SK-N-MC (cell line): ENCODE data around the gene CPXM2.

Experiments
- EZH2 ChIP-seq: fragments of 200-600 bp; sonication (generic); IDR thresholded peaks from one replicate; pipeline ENCODE4 v1.6.1; 2017; ENCODE audit warnings: antibody characterized with exemption
- FOXP2 ChIP-seq: optimal IDR thresholded peaks from 2 replicates; pipeline ENCODE3; 2011; ENCODE audit warnings: mild to moderate bottlenecking, moderate library complexity; ENCODE audit not compliant: insufficient read depth; ENCODE audit errors: extremely low read length, control extremely low read depth
- POLR2AphosphoS5 ChIP-seq: IDR thresholded peaks from 2 replicates; pipeline ENCODE4 v1.6.1; 2012; ENCODE audit warnings: mild to moderate bottlenecking, low read depth, low read length, borderline replicate concordance

- TF ChIP-seq EZH2 (no peak), POLR2AphosphoS5 (no peak), FOXP2 (no peak)
These were observed 2.9 kb downstream of the CPXM2 start for GRCh38 chr10:123888751-123889150.
